ENCODE measurements around the gene PPP1R15A. TPM values are rescaled to one million over a fixed set of nuclear protein-coding genes. Genes with fewer than 3 reads are reported as not detected.
"Not testable (repeated sequence)": the region's sequence is repeated elsewhere in the genome, so short reads cannot be mapped to it uniquely, and the experiment has no call there.

The PPP1R15A gene
- total RNA-seq, 1 donor from 2014 or later = 10.6 TPM

GRCh38 chr19:48905664-48906063 is 33.4 kb downstream of the PPP1R15A start:
- Mint-ChIP-seq H3K9me3 (no peaks in the 10 kb centered on the region), H3K4me3 (no peak overlapping the region), H3K4me1 (peaks cover 7% of the 10 kb centered on the region), H3K36me3 (peaks cover 20% of the 10 kb centered on the region), H3K27me3 (ENCODE audit: insufficient read depth, low read depth) (peaks cover 2% of the 10 kb centered on the region), H3K27ac (no peak overlapping the region)
- H3K36me3 ChIP-seq = no peaks in the 10 kb centered on the region
- H3F3A ChIP-seq (ENCODE audit: low read depth) = no peaks in the 10 kb centered on the region
- H3K27me3 ChIP-seq = no peaks in the 10 kb centered on the region
- no peak for TF ChIP-seq EZH2phosphoT487 (IDR thresholded peaks at IDR 0.05)
- no peak for TF ChIP-seq EZH2 (IDR thresholded peaks at IDR 0.05)
- TF ChIP-seq CTCF (IDR thresholded peaks at IDR 0.05) = no peak
- H3K4me1 ChIP-seq = no peaks in the 10 kb centered on the region
- peaks cover 4% of the 10 kb centered on the region for H4K20me1 ChIP-seq (ENCODE audit: low read depth)
- H3K27ac ChIP-seq = no peak overlapping the region
- H3K79me2 ChIP-seq (ENCODE audit: low read depth) = peaks cover 19% of the 10 kb centered on the region
- H2AFZ ChIP-seq (replicated peaks) = no peak overlapping the region
- H3K9me3 ChIP-seq (ENCODE audit: low read depth) = no peaks in the 10 kb centered on the region
- no peak for DNase-seq (ENCODE audit: low spot score)
- H3K4me2 ChIP-seq = no peak overlapping the region
- no peak overlapping the region for H3K4me3 ChIP-seq
- H3K9ac ChIP-seq = no peak overlapping the region

GRCh38 chr19:48906324-48906723 is 34.1 kb downstream of the PPP1R15A start:
- H3K9me3 Mint-ChIP-seq = no peaks in the 10 kb centered on the region
- H3K4me1 Mint-ChIP-seq = peaks cover 2% of the 10 kb centered on the region
- no peak overlapping the region for H2AFZ ChIP-seq (replicated peaks)
- peaks cover 25% of the 10 kb centered on the region for H3K36me3 Mint-ChIP-seq
- H3K27me3 Mint-ChIP-seq (ENCODE audit: insufficient read depth, low read depth) = peaks cover 2% of the 10 kb centered on the region
- H3K4me1 ChIP-seq = no peaks in the 10 kb centered on the region
- H3K36me3 ChIP-seq = no peaks in the 10 kb centered on the region
- no peak overlapping the region for H3K4me2 ChIP-seq
- no peaks in the 10 kb centered on the region for H3F3A ChIP-seq (ENCODE audit: low read depth)
- no peaks in the 10 kb centered on the region for H3K9me3 ChIP-seq (ENCODE audit: low read depth)
- H3K9ac ChIP-seq = no peak overlapping the region
- DNase-seq (ENCODE audit: low spot score) = no peak
- H3K27ac Mint-ChIP-seq = no peak overlapping the region
- no peak for TF ChIP-seq EZH2phosphoT487 (IDR thresholded peaks at IDR 0.05)
- TF ChIP-seq EZH2 (IDR thresholded peaks at IDR 0.05) = no peak
- no peak for TF ChIP-seq CTCF (IDR thresholded peaks at IDR 0.05)
- no peaks in the 10 kb centered on the region for H3K27me3 ChIP-seq
- H3K4me3 Mint-ChIP-seq = no peak overlapping the region
- no peak overlapping the region for H3K27ac ChIP-seq
- no peak overlapping the region for H3K4me3 ChIP-seq
- H3K79me2 ChIP-seq (ENCODE audit: low read depth) = peaks cover 12% of the 10 kb centered on the region
- peaks cover 3% of the 10 kb centered on the region for H4K20me1 ChIP-seq (ENCODE audit: low read depth)

- no peak overlapping the region for H2AFZ ChIP-seq (replicated peaks)
- H3K4me1 ChIP-seq = no peaks in the 10 kb centered on the region
- no peak overlapping the region for H3K9ac ChIP-seq
- Mint-ChIP-seq H3K9me3 (no peaks in the 10 kb centered on the region), H3K4me1 (no peaks in the 10 kb centered on the region), H3K4me3 (no peak overlapping the region), H3K36me3 (peaks cover 25% of the 10 kb centered on the region), H3K27me3 (ENCODE audit: insufficient read depth, low read depth) (peaks cover 2% of the 10 kb centered on the region), H3K27ac (no peak overlapping the region)
- H3K27me3 ChIP-seq = no peaks in the 10 kb centered on the region
- no peak for DNase-seq (ENCODE audit: low spot score)
- H3K79me2 ChIP-seq (ENCODE audit: low read depth) = no peaks in the 10 kb centered on the region
- TF ChIP-seq EZH2phosphoT487 (IDR thresholded peaks at IDR 0.05) (no peak), EZH2 (IDR thresholded peaks at IDR 0.05) (no peak), CTCF (IDR thresholded peaks at IDR 0.05) (no peak)
- H3F3A ChIP-seq (ENCODE audit: low read depth) = no peaks in the 10 kb centered on the region
- H3K4me3 ChIP-seq = no peak overlapping the region
- H3K36me3 ChIP-seq = no peaks in the 10 kb centered on the region
- no peak overlapping the region for H3K4me2 ChIP-seq
- H3K27ac ChIP-seq = no peak overlapping the region
- no peaks in the 10 kb centered on the region for H4K20me1 ChIP-seq (ENCODE audit: low read depth)
- no peaks in the 10 kb centered on the region for H3K9me3 ChIP-seq (ENCODE audit: low read depth)
Observed at GRCh38 chr19:48907671-48908070, 35.5 kb downstream of the PPP1R15A start.

DNA sequence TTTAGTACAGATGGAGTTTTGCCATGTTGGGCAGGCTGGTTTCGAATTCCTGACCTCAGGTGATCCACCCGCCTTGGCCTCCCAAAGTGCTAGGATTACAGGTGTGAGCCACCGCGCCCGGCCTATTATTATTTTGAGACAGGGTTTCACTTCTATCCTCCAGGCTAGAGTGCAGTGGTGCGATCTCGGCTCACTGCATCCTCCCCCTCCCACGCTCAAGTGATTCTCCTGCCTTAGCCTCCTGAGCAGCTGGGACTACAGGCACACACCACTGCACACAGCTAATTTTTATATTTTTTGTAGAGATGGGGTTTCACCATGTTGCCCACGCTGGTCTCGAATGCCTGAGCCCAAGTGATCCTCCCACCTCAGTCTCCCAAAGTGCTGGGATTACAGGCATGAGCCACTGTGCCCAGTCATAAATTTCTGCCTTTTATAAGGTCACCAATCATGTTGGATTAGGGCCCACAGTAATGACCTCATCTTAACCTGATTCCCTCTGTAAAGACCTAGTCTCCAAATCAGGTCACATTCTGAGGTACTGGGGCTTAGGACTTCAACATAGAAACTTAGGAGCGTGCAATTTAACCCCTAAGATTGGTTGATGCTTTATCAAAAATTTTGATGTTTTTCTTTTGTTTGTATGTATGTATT is 37.3 kb downstream of the PPP1R15A start:
- H3K9me3 Mint-ChIP-seq; H2AFZ ChIP-seq (replicated peaks); H3K27me3 ChIP-seq; H3K79me2 ChIP-seq (ENCODE audit: low read depth); H3K4me3 ChIP-seq; H3K9me3 ChIP-seq (ENCODE audit: low read depth); H3K4me1 ChIP-seq; H3K9ac ChIP-seq; H3K4me2 ChIP-seq; H3K4me1 Mint-ChIP-seq; DNase-seq (ENCODE audit: low spot score); H3K27ac ChIP-seq; H3K27ac Mint-ChIP-seq; H3F3A ChIP-seq (ENCODE audit: low read depth); H4K20me1 ChIP-seq (ENCODE audit: low read depth); H3K27me3 Mint-ChIP-seq (ENCODE audit: insufficient read depth, low read depth); H3K36me3 ChIP-seq; H3K4me3 Mint-ChIP-seq: not testable (repeated sequence)
- peaks cover 36% of the 10 kb centered on the region for H3K36me3 Mint-ChIP-seq
